ENCODE results near the gene METTL2B.
"Not testable (repeated sequence)": the region's sequence is repeated elsewhere in the genome, so short reads cannot be mapped to it uniquely, and the experiment has no call there.

Gene METTL2B

DNA sequence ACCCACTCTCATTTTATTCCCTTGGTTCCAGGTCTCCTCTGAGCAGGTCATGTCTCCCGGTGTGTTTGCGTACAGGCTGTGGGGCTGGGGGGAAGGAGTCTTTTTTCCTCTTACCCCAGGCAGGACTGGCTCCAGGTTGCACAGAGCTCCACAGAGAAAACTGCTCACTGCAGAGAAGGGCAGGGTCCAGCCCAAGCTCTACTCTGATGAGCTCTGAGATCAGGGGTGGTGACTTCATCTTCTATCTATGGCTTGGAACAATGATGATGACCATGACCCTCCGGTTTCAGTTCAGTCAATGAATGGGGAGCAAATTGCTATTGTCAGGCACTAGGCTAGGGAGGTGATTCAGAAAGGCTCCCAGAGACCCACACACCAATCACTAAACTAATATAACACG lies 49.0 kb downstream of the METTL2B start:
- not testable (repeated sequence) for DNase-seq

DNA sequence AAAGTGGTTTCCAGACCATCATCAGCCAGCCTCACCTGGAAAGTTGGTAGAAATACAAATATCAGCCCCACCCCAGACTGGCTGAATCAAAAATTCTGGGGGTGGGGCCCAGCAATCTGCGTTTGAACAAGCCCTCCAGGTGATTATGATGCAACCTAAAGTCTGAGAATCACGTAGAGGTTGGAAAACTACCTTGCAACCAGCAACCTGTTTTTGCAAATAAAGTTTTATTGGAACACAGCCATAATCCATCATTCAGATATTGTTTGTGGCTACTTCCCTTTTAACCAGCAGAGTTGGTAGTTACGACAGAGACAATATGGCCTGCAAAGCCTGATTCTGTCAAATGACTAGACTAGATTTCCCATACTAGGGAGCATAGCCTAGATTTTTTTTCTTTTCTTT lies 49.5 kb downstream of the METTL2B start:
- not testable (repeated sequence) for DNase-seq

DNA sequence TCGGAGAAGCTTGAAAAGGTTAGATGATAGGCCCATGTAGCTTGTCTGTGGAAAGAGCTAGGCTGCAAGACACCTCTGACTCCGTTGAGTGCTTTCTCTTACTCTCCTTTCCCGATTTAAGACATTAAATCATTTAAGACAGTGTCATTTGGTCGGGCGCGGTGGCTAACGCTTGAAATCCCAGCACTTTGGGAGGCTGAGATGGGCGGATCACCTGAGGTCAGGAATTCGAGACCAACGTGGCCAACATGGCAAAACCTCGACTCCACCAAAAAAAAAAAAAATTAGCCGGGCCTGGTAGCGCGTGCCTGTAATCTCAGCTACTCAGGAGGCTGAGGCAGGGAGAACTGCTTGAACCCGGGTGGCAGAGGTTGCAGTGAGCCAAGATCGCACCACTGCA lies 52.6 kb downstream of the METTL2B start:
- DNase-seq: not testable (repeated sequence)

DNA sequence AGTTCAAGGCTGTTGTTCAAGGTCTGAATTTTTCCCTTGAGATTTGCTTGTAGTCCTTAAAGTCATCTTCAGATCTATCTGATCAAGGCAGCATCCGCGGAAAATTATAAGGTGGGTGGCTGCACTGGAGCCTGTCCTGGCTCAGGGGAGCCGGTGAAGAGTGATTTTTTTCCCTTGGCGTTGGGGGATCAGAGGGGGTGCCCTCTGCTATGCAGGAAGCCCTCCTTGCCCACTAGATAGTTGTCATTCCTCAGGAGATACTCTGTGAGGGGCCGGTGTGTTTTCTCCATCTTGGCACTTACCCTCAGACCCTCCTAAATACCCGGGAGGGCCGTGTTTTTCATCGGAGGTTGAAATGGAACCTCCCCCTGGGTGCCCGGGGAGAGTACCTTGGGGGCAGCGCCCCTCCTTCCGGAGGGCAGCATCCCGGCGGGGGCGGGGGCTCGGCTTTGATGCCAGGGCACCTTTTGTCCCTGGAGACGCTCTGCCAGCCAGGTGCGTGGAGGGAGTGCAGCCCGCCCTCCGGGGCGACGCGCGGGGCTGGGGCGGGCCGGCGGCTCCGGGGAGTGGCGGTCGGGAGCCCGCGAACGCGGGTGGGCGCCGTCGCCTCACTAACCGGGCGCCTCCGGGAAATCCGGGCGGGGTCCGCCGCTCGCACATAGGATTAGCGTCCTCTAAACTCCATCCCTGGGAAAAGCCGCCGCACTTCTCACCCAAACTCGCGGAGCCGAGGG lies 53.7 kb downstream of the METTL2B start:
- not testable (repeated sequence) for DNase-seq

DNA sequence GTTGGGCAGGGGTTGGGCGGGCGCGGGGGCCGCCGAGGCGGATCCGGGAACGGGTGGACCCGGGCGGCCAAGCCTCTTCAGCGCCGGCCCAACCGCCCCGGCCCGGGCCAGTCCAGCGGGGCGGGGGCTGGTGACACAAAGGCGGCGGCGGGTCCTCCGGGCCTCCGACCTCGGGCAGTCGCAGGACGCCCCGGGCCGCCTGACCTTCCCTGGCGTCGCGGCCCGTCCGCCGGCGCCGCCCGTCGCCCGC lies 54.2 kb downstream of the METTL2B start:
- DNase-seq: no peak

DNA sequence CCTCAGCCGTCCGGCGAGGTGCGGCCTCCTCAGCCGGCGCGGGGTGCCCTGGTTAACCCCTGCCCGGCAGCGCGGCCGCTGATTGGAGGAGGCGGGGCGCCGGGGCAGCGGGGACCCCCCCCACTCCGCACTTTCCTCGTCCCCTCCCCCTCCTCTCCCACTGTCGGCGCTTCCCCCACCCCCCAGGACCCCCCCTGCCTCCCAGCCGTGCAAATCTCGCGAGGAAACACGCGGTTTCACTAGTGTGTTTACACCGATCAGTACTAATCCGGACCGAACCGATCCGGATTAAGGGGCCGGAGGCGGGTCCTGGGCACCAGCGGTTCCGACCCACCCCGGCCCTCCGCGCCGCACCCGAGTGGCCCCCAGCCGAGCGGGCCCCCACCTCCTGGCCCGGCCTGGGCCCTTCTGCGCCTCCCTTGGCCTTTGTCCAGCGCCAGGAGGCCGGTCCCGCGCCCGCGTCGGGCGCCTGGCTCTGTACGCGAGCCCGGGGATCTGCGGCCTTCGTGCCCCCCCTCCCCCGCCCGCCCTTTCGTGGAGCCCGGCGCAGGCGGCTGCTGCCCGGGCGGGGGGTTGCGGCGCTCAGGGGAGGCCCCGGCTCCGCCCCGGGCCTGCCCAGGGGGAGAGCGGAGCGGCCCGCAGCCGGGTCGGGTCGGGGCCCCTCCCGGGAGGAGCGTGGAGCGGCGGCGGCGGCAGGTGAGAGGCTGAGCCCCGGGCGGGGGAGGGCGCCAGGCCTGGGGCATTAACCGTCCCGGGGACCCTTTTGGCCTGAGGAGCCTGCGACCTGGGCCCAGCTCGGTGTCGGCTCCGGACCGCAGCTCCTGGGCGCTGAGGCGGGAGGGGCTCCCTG lies 54.8 kb downstream of the METTL2B start:
- DNase-seq: peak; percentile 76

DNA sequence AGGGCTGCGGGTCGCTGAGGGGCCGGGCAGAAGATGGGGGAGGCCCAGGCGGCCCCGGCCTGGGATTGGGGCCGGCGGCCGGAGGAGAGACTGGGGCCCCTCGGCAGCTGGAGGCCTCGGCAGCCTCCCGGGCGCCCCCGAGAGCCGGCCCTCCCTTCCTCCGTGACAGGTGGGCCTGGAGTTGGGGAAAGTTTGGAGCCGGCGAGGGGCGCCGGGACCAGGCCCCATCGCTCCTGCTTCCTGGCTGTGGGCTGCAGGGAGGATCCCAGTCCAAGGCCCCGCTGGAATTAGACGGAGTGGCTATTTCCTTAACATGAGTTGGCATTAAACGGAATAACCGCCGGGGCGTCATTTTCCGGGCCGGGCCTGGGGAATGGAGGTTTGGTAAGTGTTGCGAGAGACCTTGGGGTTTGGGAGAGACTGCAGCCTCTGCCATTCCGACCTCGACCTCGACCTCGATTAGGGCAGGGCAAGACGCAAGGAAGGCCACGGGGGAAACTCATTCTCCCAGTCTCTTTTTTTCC lies 55.5 kb downstream of the METTL2B start:
- peak; percentile 12 for DNase-seq

DNA sequence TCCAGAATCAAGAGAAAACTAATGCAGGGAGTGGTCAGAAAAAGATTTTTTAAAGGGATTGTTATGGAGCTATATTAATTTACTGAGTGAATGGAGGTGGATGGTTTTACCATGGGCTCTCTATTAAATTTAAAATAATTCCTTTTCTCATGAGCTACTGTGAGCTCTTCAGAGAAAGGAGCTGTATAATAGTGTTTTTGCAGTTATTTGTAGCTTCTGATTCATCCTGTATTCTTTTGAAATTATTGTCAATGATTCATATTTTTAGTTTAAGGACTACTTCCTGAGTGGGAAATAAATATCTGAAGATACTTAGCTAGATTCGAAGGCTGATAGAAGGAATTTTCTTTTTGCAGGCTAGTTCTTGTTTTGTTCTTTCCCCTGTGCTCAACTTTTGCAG lies 56.4 kb downstream of the METTL2B start:
- not testable (repeated sequence) for DNase-seq

DNA sequence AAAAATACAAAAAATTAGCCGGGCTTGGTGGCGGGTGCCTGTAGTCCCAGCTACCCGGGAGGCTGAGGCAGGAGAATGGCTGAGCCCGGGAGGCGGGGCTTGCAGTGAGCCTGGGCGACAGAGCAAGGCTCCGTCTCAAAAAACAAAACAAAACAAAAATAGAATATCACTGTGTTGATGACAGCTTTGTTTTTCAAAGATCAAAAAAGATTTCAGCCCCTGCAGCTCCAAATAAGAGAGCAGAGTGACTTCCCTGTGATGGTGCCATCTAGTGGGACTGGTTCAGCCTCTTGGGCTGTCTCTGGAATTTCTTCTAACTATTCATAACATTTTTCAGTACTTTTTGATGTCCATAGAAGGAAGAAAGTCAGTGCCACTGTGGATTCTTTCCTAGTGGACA lies 60.9 kb downstream of the METTL2B start:
- peak; percentile 28 for DNase-seq

DNA sequence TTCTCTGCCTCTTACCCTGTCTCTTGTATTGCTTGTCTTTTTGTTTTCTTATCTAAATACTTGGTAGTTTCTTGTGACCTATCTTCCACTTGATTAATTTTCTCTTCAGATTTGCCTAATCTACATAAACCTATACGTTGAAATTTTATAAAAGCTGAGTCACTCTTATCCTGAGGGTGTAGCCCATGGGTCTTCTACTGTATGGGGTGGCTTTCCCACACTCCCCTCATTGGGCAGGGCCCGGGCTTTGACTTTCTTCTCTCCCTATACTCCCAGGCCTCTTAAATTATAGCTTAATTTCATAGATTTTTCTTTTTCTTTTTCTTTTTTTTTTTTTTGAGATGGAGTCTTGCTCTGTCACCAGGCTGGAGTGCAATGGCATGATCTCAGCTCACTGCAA lies 66.0 kb downstream of the METTL2B start:
- DNase-seq: not testable (repeated sequence)

DNA sequence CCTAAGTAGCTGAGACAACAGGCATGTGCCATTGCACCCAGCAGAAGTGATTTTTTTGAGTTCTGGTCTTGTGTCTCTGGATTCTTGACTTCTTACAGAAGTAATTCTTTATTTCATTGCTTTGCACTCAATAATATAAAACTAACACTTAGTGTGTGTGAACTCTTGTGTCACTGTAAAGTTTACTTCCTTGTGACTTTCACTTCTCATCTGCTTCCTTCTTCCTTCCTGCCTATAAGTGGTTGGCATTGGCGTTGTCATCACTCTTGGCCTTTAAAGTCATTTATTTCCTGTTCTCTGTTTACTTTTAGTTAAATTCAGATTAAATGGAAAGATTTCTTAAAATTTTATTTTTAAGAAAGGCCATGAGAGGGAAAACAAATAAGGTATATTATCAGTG lies 66.8 kb downstream of the METTL2B start:
- not testable (repeated sequence) for DNase-seq

DNA sequence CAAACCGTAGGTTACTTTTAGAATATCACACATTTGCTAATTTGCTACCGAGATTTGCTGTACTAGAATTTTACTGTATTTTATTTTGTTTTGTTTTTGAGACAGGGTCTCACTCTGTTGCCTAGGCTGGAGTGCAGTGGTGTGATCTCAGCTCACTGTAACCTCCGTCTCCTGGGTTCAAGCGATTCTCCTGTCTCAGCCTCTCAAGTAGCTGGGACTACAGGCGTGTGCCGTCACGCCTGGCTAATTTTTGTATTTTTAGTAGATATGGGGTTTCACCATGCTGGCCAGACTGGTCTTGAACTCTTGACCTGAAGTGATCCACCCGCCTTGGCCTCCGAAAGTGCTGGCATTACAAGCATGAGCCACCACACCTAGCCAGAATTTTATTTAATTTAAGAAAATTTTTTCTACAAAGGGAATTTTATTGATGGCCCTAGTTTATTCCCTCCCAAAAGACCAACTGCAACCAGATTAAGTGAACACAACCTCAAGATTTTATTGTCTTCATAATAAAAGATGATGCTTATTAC lies 69.8 kb downstream of the METTL2B start:
- not testable (repeated sequence) for DNase-seq

DNA sequence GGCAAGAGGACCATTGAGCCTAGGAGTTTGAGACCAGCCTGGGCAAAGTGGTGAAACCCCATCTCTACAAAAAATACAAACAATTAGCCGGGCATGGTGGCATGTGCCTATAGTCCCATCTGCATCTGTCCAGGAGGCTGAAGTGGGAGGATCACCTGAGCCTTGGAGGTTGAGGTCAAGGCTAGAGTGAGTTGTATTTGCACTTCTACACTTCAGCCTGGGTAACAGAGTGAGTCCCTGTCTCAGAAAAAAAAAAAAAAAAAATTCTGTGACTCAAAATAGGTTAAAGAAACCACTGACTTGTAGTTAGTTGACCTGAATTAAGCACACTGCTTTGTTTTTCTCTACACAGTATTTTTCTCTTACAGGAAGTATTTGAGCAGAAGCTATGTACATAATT lies 74.4 kb downstream of the METTL2B start:
- no peak for DNase-seq

DNA sequence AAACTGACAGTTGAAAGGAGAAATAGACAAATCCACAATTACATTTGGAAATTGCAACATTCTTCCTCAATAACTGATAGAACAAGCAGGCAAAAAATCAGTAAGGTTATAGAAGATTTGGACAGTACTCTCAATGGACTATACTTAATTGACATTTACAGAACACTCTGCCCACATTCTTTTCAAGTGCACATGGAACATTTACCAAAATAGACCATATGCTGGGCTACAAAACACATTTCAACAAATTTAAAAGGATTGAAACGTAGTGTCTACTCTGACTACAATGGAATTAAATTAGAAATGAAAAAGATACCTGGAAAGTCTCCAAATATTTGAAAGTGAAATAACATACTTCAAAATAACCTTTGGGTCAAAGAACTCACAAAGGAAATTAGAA lies 77.8 kb downstream of the METTL2B start:
- not testable (repeated sequence) for DNase-seq
